ENCODE results near the gene LRRC59.
A peak's percentile ranks its signal among the peaks of the same experiment; 100 is the strongest.

The LRRC59 gene

GRCh38 chr17:50381920-50382319, 15.4 kb downstream of the LRRC59 start:
- DNase-seq: no peak

- no peak for DNase-seq
Measured at GRCh38 chr17:50381260-50381815, 16.0 kb downstream of the LRRC59 start.

- DNase-seq: no peak
Measured at GRCh38 chr17:50380369-50381259, 16.7 kb downstream of the LRRC59 start.

GRCh38 chr17:50379351-50380132, 17.8 kb downstream of the LRRC59 start:
- DNase-seq: no peak

- DNase-seq: no peak
Measured at GRCh38 chr17:50375858-50376538, 21.3 kb downstream of the LRRC59 start.

DNA sequence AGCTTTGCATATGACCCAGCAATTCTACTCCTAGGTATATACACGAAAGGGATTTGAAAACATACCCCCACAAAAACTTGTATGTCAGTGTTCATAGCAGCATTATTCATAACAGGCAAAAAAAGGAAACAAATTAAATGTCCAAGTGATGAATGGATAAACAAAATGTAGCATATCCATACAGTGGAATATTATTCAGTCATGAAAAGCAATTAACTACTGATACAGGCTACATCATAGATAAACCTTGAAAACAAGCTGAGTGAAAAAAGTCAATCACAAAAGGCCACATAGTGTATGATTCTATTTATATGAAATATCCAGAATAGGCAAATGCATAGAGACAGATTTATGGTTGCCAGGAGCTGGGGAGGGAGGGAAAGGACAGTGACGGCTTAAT, 23.6 kb downstream of the LRRC59 start:
- no peak for DNase-seq

DNA sequence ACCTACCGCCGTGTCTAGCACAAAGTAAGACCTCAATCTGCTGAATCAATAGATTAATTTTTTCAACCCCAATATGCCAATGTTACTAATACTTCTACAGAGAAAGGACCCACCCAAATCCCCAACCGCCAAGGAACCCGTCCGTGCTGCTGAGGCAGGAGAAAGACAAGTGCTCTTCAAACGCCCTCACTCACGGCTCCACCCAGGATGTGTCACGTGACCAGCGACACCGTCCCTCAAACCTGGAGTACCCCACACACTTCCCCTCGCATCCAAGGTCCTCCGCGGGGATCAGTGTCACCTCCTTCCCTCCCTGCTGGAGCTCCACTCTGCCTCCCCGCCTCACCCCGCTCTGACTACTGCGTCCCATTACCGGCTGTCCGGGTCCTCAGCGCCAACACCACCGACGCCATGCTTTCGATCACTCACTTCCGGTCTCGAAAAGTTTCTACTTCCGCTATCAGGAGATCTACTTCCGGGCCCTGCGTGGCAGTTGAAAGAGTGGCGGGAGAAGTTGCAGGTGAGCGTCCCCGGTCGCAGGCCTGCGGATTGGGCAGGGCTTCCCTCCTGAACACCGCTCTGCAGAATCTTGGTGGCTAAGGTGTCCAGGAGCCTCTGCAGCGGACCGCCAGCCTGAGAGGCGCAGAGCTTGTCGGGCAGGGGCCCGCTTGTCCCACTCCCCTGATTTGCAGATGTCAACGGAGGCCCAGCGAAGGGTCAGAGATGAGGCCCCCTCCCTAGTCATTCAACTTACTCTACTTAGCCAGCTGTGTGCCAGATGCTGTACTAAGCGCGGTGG, 24.4 kb downstream of the LRRC59 start, which contains the start of the genes EME1 and MRPL27:
Gene EME1, plus strand, starts transcription at position 472 of the 799 bp plus-strand sequence. CDS start 1,980 bp downstream, outside the sequence.
Gene MRPL27, minus strand, starts transcription at position 427 of the 799 bp plus-strand sequence. Its CDS starts 14 bp downstream, at position 413.
- DNase-seq: peak; percentile 74 to 100 (median 92)

DNA sequence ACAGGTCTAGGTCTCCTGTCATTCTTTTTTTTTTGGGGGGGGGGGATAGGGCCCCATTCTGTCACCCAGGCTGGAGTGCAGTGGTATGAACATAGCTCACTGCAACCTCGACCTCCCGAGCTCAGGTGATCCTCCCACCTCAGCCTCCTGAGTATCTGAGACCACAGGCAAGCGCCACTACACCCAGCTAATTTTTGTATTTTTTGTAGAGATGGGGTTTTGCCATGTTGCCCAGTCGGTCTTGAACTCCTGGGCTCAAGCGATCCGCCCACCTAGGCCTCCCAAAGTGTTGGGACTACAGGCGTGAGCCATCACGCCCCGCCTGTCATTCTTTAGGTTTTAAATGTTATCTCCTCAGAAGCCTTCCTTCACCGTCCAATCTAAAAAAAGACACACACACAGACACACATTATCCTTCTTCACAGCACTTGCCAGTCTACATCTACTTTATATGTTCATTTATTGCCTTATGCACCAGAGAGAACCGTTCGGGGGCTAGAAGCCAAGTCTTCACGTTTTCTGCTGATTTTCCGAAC, 25.0 kb downstream of the LRRC59 start:
- no peak for DNase-seq

DNA sequence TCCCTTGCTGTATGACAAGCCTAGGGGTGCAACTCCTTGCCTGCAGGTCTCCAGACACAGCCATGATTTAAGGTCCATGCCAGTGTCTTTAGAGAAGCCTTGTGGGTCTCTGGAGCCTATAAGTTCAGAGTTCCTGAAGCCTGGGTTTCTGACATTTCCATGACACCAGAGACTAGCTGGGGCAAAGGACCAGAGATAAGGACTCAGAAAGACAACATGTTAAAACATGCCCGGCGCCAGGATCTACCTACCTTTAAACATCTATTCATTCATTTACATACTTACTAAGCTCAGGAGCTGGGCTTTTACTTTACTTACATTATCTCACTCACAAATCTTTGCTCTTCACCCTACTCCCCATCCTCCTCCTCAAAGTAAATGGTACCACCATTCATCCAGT, 25.8 kb downstream of the LRRC59 start:
- DNase-seq: no peak

DNA sequence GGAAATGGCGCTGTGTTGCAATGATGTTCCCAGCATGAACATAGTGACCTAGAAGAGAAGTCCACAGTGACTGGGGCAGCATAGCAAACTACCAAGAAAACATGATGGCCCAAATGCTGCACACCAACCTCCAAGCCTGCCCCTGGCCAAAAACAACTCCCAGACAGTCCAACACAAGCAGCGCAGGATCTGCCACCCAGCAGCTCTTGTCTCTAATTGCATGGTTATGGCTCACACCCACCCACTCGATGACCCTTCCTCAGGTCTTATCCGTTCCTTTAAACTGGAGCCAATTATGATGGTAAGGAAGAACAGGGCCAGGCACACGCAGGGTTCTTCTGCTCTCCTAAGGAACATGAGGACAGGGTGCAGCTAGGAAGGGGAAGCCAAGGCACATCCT, 27.3 kb downstream of the LRRC59 start:
- DNase-seq: no peak

- no peak for DNase-seq
Measured at GRCh38 chr17:50367401-50367800, 29.9 kb downstream of the LRRC59 start.

DNA sequence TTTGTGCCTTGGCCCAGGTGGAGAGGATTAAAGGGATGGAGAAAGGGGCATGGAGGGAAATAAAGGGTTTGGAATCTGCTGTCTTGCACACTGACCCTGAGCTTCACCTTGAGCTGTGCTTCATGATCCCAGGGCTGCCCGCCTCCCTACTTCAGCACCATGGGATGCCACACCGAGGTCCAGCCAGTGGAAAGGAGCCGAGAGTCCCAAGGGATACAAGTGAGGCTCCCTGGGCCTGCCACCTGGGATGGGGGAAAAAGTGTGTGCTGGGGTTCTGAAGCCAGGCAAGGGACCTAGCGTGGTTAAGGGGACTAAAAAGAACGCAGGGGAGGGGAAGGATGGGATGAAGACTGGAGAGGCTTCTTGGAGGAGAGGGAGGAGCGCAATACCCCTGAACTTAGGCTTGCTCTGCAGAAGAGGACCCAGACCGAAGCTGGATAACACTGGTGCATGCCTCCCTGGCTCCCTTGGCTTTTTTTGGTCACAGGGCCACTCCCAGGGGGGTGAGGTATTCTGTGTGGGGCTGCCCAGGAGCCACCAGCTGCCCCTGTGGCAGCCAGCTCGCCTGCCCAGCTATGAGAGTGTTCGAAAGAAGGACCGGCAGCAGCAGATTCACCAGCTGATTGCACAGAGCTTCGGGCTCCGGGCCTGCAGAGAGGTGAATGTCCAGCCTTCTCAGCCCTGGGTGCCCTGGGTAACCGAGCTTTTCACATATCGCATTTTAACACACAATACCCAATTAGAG, 31.5 kb downstream of the LRRC59 start:
- DNase-seq: no peak

GRCh38 chr17:50365165-50365564, 32.2 kb downstream of the LRRC59 start:
- no peak for DNase-seq

- no peak for DNase-seq
Measured at GRCh38 chr17:50364715-50365114, 32.6 kb downstream of the LRRC59 start.

DNA sequence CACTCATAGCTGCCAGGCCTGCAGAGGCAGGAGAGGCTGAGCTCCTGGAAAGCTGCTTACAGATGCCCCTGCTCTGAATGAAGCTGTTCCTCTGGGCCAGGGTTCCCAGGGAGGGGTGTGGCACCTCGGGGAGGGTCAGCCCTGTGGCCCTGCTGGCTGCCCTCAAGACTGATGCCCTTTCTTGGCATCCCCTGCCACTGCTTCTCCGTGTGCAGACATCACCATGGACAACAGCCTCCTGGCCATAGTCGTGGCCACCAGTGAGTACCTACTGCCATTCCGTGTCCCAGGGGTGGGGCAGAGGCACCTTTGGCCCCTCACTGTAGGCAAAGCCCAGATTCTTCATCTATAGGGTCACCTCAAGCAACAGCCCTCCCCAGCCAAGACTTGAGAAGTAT, 33.3 kb downstream of the LRRC59 start:
- DNase-seq: no peak

DNA sequence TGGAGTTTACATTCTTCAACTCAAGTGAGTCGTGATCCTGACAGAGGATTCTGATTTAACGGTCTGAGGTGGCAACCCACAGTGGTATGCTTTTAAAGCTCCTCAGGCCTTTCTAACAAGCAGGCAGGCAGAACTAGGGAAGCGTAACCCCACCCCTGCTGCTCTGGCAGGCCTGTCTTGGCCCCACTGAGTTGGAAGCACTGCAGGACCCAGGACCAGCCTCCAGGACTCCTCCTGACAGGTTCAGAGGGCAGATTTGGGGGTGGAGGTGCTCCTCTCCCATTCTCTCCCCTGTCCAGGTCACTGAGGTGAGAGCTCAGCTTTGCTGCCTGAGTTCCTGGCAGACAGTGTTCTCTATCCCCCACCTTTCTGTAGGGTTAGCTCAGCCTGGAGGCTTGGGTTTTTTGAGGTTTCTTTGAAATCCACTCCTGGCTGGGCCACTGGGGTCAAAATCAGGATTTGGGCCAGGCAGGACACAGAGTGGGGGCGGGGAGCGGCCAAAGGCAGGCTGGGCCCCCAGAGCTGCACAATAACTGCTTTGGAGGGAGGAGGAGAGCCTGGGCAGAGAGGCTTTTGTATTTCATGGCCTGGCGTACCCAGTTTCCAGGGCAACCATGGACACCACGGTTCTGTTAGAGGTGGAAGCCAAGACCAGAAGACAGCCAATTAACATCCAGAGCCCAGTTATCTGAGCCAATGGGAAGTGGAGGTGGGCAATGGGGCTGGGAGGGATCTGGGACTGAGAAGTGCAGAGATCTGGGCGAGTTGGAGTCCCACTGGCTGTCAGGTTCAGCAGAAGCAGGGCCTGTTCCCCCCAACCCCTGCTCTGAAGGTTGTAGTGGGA, 33.9 kb downstream of the LRRC59 start:
- no peak for DNase-seq

DNA sequence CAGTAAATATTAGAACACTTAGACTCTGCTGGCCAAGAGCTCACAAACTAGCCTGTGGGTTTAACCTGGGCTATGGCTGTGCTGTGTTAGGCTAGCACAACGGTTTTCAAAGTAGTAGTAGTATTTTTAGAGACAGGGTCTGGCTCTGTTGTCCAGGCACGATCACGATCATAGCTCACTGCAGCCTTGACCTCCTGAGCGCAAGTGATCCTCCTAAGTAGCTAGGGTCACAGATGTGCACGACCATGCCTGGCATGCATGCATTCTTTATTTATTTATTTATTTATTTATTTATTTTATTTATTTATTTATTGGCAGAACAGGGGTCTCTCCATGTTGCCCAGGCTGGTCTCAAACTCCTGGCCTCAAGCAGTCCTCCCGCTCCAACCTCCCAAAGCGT, 34.7 kb downstream of the LRRC59 start:
- no peak for DNase-seq

- DNase-seq: peak; percentile 18 to 68 (median 42)
Measured at GRCh38 chr17:50361561-50362480, 35.5 kb downstream of the LRRC59 start.

Measured in stimulated activated naive CD4-positive, alpha-beta T cell (primary cell).